ENCODE data around the gene CCDC117.

The CCDC117 gene

GRCh38 chr22:28791841-28792490 lies 19.5 kb downstream of the CCDC117 start:
- H3K27ac ChIP-seq: no peak overlapping the region
- DNase-seq (ENCODE audit: low spot score): no peak
- no peak overlapping the region for H3K4me3 ChIP-seq
- no peak for TF ChIP-seq CTCF (IDR thresholded peaks at IDR 0.05)

GRCh38 chr22:28792491-28793383 lies 20.2 kb downstream of the CCDC117 start:
- TF ChIP-seq CTCF (IDR thresholded peaks at IDR 0.05): no peak
- Histone ChIP-seq H3K4me3 (no peak overlapping the region), H3K27ac (no peak overlapping the region)
- no peak for DNase-seq (ENCODE audit: low spot score)

- H3K27ac ChIP-seq: no peak overlapping the region
- TF ChIP-seq CTCF (IDR thresholded peaks at IDR 0.05): no peak
- H3K4me3 ChIP-seq: no peak overlapping the region
- DNase-seq (ENCODE audit: low spot score): no peak
Observed at GRCh38 chr22:28793976-28794584, 21.6 kb downstream of the CCDC117 start.

GRCh38 chr22:28795071-28795693 lies 22.7 kb downstream of the CCDC117 start:
- DNase-seq (ENCODE audit: low spot score): no peak
- TF ChIP-seq CTCF (IDR thresholded peaks at IDR 0.05): no peak
- Histone ChIP-seq H3K27ac (peak overlapping the region in 1 of 2 donors; percentile 44), H3K4me3 (peak overlapping the region; percentile 31)

DNA sequence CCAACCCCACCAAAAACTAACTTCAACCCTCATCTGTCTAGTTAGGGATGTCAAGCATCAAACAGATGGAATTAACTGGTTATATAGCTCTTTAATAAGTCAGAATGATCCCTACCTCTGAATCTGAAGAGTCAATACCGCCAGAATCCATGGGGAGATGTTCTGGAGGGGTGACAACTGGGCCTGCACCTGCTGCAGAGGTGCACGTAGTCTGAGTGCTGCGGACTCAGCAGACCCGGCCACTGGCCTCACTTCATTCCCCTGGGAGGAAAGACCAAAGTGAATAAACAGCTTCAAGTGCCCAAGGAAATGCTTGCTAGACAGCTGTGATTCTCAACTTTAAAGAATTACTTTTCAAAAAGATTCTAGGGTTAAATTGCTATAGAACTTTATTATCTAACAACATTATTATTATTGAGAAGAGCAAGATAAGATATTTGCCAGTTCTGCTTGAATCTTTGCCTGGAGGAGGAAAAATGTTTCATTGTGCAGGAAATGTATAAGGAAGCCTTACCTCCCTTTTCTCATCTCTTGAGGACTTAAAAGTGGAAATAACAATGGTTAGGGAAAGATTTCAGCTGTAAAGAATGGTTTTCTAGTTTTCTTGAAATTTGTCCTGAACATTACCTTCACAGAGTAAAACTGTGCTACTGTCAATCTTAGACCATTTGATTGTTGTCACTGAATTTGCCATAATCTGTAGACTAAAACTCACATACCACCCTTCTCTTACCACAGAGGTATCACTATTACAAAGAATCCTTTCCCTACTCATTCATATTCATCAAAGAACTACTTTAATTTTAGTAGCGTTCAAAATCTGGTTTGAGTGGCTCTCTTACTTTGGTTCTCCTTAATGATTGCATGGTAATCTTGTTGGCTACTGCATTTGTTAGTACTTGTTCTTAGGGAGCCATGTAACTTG lies 23.7 kb downstream of the CCDC117 start:
- no peak for TF ChIP-seq CTCF (IDR thresholded peaks at IDR 0.05)
- Histone ChIP-seq H3K4me3 (peak overlapping the region; percentile 31), H3K27ac (peak overlapping the region in 1 of 2 donors; percentile 44)
- DNase-seq (ENCODE audit: low spot score): no peak

All from coronary artery (tissue), 2 donors.